ENCODE data around the gene PKD1.

The PKD1 gene

DNA sequence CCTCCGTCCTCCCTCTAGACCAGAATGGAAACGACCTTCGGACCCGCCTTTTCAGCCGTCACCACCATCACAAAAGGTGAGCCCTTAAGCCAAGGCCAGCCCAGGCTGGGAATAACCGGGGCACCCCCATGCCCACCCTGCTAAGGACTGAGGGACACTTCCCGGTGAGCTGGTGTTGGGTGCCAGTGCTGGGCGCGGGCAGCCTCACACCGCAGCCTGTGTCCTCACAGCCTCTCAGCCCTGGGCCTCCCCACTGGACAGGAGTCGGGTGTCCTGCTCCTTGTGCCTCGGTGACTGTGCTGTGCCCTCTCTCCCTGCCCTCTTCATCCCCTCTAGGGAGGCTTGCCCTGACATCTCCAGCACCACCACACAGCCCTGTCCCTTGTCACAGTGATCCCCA lies 30.2 kb upstream of the PKD1 start:
- POLR2A ChIA-PET: interaction anchor here (3.4 kb wide), 1 partner anchor 10 kb away, joined by 14 read pairs; the partner anchor contains the start of gene TRAF7
- CTCF ChIA-PET: no interaction called here
- DNase-seq (ENCODE audit: extremely low spot score): no peak
- no peak for TF ChIP-seq FOXA1 (IDR thresholded peaks at IDR 0.05)
- no peak for TF ChIP-seq LEF1 (IDR thresholded peaks at IDR 0.05; ENCODE audit: borderline replicate concordance)
- TF ChIP-seq SUZ12 (IDR thresholded peaks at IDR 0.05): no peak
- TF ChIP-seq HDGF (IDR thresholded peaks at IDR 0.05; ENCODE audit: borderline replicate concordance): no peak
- TF ChIP-seq L3MBTL2 (conservative IDR thresholded peaks at IDR 0.05): no peak
- TF ChIP-seq ZNF384 (IDR thresholded peaks at IDR 0.05): no peak

DNA sequence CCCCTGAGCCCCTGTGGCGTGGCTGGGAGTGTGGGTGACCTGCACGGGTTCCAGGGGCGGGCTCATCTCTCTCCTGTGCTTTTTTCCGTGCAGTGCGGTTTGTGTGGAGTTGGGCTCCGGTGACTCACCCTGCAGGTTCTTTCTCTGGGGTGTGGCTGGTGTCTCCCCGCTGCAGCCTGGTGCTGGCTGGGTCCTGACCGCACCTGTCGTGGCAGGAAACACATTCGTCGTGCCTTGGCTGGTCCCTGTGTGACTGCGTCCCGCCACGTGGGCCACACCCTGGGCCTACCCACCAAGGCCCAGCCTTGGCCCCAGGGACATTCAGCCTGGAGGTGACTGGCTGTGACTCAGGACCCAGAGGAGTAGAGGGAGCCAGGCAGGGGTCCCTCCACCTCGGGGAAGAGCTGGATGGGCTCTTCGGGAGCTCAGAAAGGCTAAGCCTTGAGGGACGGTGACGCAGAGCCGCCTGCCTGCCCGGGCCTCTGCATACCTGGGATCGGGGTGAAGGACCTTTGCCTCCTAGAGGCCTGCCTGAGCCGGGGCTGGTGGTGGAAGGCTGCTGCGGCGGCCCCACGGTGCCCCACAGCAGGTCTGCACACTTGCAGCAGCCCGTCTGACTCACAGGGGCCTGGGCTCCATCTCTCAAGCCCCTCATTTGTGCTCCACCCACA lies 27.6 kb upstream of the PKD1 start:
- CTCF ChIA-PET: no interaction called here
- POLR2A ChIA-PET: interaction anchor here (1.1 to 1.3 kb wide), 2 partner anchors 8 to 14 kb away, joined by 3 to 5 read pairs; partner anchors contain the start of gene TRAF7
- TF ChIP-seq CTBP1 (IDR thresholded peaks at IDR 0.05; ENCODE audit: borderline replicate concordance): no peak
- TF ChIP-seq LEF1 (IDR thresholded peaks at IDR 0.05; ENCODE audit: borderline replicate concordance): no peak
- TF ChIP-seq BHLHE40 (IDR thresholded peaks at IDR 0.05; ENCODE audit: borderline replicate concordance): no peak
- no peak for TF ChIP-seq FOXM1 (IDR thresholded peaks at IDR 0.05; ENCODE audit: borderline replicate concordance)
- TF ChIP-seq, protein P1, sequence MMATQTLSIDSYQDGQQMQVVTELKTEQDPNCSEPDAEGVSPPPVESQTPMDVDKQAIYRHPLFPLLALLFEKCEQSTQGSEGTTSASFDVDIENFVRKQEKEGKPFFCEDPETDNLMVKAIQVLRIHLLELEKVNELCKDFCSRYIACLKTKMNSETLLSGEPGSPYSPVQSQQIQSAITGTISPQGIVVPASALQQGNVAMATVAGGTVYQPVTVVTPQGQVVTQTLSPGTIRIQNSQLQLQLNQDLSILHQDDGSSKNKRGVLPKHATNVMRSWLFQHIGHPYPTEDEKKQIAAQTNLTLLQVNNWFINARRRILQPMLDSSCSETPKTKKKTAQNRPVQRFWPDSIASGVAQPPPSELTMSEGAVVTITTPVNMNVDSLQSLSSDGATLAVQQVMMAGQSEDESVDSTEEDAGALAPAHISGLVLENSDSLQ (IDR thresholded peaks at IDR 0.05): no peak
- TF ChIP-seq FOXK2 (IDR thresholded peaks at IDR 0.05): no peak
- TF ChIP-seq FOXA1 (IDR thresholded peaks at IDR 0.05): no peak
- no peak for TF ChIP-seq SP1 (IDR thresholded peaks at IDR 0.05)
- TF ChIP-seq TARDBP (IDR thresholded peaks at IDR 0.05): no peak
- no peak for TF ChIP-seq ARNT (IDR thresholded peaks at IDR 0.05)
- no peak for TF ChIP-seq SUZ12 (IDR thresholded peaks at IDR 0.05)
- DNase-seq (ENCODE audit: extremely low spot score): no peak

DNA sequence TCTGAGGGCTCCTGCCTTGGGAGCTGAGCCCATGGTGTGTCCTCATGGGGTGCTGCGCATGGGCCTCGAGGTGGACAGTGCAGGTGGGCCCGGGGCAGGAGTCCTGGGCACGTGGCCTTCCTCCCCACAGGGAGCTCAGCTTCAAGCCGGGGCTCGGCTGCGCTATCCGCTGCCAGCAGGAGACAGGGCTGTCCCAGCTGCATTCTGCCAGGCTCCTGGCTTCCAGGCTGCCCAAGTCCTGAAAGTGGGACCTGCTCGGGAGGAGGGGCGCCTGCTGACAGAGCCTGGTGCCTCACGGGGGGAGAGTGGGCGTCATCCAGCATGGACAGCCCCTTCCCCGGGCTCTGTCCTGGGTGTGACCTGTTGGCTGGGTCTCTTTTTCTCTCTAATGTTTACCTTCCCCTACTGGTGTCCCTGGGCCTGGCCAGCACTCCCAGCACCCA lies 27.0 kb upstream of the PKD1 start:
- POLR2A ChIA-PET: interaction anchor here (0.6 to 1.3 kb wide), 3 partner anchors 10 to 23 kb away, joined by 3 to 4 read pairs (median 3); no protein-coding TSS in a partner anchor
- CTCF ChIA-PET: no interaction called here
- TF ChIP-seq CTBP1 (IDR thresholded peaks at IDR 0.05; ENCODE audit: borderline replicate concordance) (no peak), FOXM1 (IDR thresholded peaks at IDR 0.05; ENCODE audit: borderline replicate concordance) (no peak), BHLHE40 (IDR thresholded peaks at IDR 0.05; ENCODE audit: borderline replicate concordance) (no peak), FOXA1 (IDR thresholded peaks at IDR 0.05) (no peak), ARNT (IDR thresholded peaks at IDR 0.05) (no peak), SUZ12 (IDR thresholded peaks at IDR 0.05) (no peak), FOXK2 (IDR thresholded peaks at IDR 0.05) (no peak), ELF4 (IDR thresholded peaks at IDR 0.05) (no peak), ZNF384 (IDR thresholded peaks at IDR 0.05) (no peak), LEF1 (IDR thresholded peaks at IDR 0.05; ENCODE audit: borderline replicate concordance) (no peak), L3MBTL2 (conservative IDR thresholded peaks at IDR 0.05) (no peak), HDGF (IDR thresholded peaks at IDR 0.05; ENCODE audit: borderline replicate concordance) (no peak), NFRKB (IDR thresholded peaks at IDR 0.05) (no peak), TARDBP (IDR thresholded peaks at IDR 0.05) (no peak)
- TF ChIP-seq, protein P1 (IDR thresholded peaks at IDR 0.05): no peak
- no peak for DNase-seq (ENCODE audit: extremely low spot score)

DNA sequence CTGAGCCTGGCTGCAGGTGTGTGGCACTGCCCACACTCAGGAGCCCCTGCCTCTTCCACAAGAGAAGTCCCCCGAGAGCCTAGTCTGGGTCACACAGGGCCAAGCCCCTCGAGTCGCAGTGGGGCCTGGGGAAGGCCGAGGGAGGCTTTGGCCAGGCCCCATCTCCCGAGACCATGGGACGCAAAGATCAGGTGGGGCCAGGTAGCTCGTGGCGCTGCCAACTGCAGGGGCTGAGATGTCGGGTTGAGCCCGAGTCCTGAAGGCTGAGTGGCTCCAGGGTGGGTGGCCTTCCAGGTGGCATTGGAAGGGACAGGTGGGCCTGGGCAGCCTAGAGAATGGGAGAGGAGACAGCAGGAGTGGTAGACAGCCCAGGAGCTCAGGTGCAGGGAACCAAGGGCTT lies 26.2 kb upstream of the PKD1 start:
- CTCF ChIA-PET: no interaction called here

DNA sequence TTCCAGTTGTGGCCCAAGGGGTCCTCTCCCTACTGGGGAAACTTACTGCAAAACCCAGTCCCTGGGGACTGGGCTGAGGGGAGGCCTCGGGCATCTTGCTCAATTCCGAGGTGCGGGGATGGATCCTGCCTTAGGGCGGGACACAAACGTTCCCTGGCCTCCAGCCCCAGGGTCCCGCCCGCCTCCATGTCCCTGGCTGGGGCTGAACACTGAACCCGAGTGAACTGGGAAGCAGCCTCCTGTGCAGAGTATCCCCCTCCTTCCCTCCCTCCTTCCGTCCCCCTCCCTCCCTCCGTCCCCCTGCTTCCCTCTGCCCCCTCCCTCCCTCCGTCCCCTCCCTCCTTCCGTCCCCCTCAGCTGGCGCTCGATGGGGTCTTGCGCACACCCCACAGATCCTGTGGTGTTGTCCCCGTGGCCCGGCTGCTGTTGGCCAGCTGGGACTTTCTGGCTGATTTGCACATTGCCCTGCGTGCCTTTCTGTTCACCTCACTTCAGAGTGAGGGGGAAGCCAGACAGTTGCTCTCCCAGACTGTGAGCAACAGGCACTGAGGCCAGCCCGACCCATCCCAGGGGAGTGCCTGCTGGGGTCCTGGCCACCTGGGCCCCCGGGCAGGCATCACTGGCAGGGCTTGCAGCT lies 25.3 kb upstream of the PKD1 start:
- ChIA-PET CTCF (no interaction called here), POLR2A (no interaction called here)
- TF ChIP-seq FOXA1 (IDR thresholded peaks at IDR 0.05) (no peak), ELF4 (IDR thresholded peaks at IDR 0.05) (no peak)
- DNase-seq (ENCODE audit: extremely low spot score): no peak

More for the DNA sequence above, 26.2 kb upstream of the PKD1 start:
- TF ChIP-seq BHLHE40 (IDR thresholded peaks at IDR 0.05; ENCODE audit: borderline replicate concordance): no peak
- no peak for TF ChIP-seq LEF1 (IDR thresholded peaks at IDR 0.05; ENCODE audit: borderline replicate concordance)
- TF ChIP-seq TARDBP (IDR thresholded peaks at IDR 0.05): no peak
- no peak for TF ChIP-seq SP1 (IDR thresholded peaks at IDR 0.05)
- TF ChIP-seq ZNF384 (IDR thresholded peaks at IDR 0.05): no peak
- TF ChIP-seq HDGF (IDR thresholded peaks at IDR 0.05; ENCODE audit: borderline replicate concordance): no peak
- no peak for TF ChIP-seq L3MBTL2 (conservative IDR thresholded peaks at IDR 0.05)
- no peak for TF ChIP-seq FOXM1 (IDR thresholded peaks at IDR 0.05; ENCODE audit: borderline replicate concordance)
- TF ChIP-seq CTBP1 (IDR thresholded peaks at IDR 0.05; ENCODE audit: borderline replicate concordance): no peak
- no peak for TF ChIP-seq FOXK2 (IDR thresholded peaks at IDR 0.05)
- no peak for TF ChIP-seq FOXA1 (IDR thresholded peaks at IDR 0.05)
- no peak for TF ChIP-seq SUZ12 (IDR thresholded peaks at IDR 0.05)
- no peak for TF ChIP-seq ELF4 (IDR thresholded peaks at IDR 0.05)
- no peak for TF ChIP-seq NFRKB (IDR thresholded peaks at IDR 0.05)
- DNase-seq (ENCODE audit: extremely low spot score): no peak
- POLR2A ChIA-PET: interaction anchor here (0.6 to 1.3 kb wide), 3 partner anchors 9 to 24 kb away, joined by 3 to 4 read pairs (median 3); no protein-coding TSS in a partner anchor

DNA sequence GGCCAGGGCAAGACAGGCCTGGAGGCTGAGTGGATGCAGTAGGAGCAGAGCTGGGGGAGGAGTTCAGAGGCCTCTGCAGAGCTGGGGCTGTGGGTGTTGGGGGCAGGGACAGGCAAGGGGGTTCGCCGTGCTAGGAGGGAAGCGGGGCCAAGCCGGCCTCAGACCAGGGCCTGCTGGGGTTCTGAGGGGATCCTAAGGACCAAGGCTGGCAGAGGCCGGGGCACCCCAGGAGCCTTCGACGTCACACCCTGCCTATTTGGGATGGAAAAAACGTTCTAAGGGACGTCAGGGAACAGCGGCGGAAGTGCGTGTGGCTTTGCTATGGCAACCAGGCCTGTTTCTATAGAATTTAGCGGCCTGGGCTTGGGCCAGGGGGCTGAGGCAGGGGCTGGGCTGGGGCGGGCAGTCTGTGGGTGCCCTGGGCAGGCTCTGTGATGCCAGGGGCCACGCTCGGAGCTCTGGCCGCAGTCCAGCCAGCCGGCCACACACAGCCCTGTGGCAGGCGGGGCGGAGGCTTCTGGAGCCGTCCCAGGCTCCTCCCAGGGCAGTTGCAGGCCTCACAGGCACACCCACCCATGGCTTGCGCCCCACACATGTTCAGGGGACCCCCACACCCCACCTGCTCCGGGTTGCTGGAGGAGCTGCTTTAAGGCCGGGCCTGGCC lies 23.6 kb upstream of the PKD1 start:
- DNase-seq (ENCODE audit: extremely low spot score): no peak
- ChIA-PET CTCF (interaction anchor here (0.7 kb wide), 1 partner anchor 133 kb away, joined by 3 read pairs; the partner anchor contains the start of gene NHERF2), POLR2A (interaction anchor here (0.9 kb wide), 1 partner anchor 9 kb away, joined by 3 read pairs; no protein-coding TSS in a partner anchor)
- TF ChIP-seq NFRKB (IDR thresholded peaks at IDR 0.05) (no peak), FOXK2 (IDR thresholded peaks at IDR 0.05) (no peak), LEF1 (IDR thresholded peaks at IDR 0.05; ENCODE audit: borderline replicate concordance) (no peak), ZNF384 (IDR thresholded peaks at IDR 0.05) (no peak), HDGF (IDR thresholded peaks at IDR 0.05; ENCODE audit: borderline replicate concordance) (no peak)
